GM19351 (cell line): ENCODE measurements around the gene EHBP1.
"Not testable (repeated sequence)": the region's sequence is repeated elsewhere in the genome, so short reads cannot be mapped to it uniquely, and the experiment has no call there.

ENCODE experiments used
- ATAC-seq: cut with Tn5 transposase; IDR thresholded peaks from one replicate; pipeline ENCODE4 v1.9.1; 2021; ENCODE audit warnings: mild to moderate bottlenecking, moderate library complexity; ENCODE audit not compliant: unreplicated experiment

Gene EHBP1

DNA sequence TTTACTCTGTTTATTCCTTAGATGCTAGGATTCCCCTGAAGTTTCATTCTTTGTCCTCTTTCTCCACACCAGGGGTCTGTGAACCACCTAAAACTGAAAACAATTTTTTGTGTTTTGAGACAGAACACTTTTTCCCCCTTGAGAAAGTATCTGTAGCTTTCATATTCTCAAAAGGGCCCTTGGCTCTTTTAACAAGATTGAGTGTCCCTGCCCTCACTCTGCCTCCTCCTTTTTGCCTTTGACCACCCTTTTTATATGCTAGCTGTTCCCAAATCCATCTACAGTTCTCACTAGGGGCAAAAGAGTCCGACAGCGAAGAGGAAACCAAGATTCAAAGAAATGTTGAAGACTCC, 883 bp upstream of the EHBP1 start:
- no peak for ATAC-seq

DNA sequence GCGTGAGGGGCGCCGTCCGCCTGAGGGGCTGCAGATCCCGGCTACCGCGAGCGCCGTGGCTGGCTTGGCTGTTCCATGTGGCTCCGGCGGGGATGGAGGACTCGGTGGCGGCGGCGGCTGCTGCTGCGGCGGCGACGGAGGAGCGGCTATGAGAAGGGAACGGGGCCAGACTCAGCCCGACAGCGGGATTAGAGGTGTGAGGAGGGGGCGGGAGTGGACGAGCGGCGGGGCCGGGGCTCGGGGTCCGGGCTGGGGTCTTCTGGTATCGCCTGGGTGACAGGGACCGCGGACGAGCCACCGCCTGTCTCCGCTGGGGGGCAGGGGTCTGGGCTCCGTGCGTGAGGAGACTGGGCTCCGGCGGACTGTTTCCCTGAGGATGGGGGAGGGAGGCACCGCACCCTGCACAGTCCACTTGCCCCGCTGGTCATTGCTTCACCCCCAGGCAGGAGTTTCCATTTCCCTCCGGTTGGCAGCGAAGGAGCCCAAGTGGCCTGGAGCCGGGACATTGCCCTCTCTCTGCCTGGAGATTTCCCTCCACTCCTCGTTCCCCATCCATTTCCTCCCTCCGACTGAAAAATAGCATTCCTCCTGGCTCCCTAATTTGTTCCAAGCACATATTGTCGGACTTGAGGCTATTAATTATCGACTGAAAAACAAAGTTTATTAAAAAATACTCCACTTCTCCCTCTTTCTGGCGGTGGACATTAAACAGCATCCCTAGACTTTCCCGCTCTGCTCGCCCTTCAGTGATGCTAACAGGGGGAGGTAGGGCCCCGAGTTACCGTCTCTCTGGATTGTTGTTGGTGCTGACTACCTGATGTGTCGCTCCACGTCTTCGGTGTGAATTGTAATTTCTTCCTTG, 577 bp downstream of the EHBP1 start:
- ATAC-seq, result peak; percentile 5

DNA sequence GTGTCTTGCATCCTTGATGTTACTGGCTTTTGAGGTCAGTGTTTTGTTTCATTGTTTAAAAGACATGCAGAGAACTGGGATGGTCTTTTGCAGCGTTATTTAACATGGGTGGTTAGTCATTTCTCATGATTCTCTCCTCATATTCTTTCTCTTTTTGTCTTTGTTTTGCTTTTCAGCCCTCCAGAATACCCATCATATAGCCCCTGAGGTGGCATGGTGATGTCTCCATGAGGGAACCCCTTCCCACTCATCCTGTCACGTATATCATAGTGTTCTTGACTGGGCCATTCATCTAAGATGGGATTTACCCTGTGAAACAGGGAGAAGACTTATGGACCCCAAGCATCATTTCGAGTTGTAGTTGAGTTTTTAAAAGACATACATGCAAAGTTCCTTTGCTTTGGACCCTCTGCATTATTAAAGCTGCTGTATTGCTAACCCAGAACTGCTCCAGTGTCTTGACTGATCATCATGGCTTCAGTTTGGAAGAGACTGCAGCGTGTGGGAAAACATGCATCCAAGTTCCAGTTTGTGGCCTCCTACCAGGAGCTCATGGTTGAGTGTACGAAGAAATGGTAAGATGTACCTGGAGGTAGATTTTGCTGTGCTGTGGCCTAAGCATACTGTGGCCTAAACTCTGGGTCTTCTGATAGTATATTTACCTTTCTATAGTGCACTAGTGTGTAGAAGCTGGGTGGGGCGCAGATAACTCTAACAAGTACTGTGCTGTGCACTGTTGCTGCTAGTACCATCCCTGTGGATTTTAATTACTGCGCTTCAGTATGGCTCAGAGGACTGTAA, 1.4 kb downstream of the EHBP1 start:
- ATAC-seq, result no peak

DNA sequence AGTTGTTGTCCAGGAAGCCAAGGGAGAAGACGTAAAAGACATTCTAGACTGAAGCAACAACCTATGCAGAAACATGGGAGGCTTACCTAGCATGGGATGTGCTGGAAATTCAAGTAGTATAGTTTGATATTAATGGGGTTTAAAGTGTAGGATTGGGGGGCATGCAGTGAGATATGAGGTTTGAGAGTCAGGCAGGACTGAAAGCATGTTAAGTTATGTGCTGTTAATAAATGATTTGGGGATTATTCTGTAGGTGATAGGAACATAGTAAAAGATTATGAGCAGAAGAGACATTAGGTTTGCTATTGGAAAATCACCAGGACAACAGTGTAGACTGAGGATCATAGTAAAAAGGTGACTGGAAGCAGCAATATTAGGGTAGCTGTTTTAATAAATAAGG, 3.2 kb downstream of the EHBP1 start:
- no peak for ATAC-seq

DNA sequence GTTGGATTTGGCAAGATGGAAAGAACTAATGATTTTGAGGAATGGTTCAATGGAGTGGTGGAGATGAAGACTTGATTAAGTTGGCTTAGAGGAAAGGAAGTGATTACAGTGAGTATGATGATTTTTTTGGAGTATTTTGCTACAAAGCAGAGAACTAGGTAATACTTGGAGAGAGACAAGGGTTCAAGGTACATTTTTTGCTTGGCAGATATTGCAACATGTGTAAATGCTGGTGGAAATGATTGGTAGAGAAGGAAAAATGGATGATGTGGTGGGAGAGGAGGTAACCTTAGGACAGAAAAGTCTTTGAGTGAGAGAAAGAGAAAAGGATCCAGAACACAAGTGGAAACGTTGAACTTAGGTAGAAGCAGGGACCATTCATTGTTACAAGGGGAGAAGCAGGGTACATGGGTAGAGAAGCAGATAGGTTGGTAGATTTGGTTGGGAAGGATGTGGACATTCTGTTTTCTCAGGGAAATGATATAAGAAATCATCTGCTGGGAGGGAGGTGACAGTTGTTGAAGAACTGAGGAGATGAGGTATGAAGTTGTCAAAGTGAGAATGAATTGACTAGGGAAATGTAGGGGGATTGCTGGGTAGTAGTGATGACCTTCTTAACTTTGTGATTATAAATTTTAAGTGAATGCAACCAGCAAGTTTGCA, 6.5 kb downstream of the EHBP1 start:
- no peak for ATAC-seq

DNA sequence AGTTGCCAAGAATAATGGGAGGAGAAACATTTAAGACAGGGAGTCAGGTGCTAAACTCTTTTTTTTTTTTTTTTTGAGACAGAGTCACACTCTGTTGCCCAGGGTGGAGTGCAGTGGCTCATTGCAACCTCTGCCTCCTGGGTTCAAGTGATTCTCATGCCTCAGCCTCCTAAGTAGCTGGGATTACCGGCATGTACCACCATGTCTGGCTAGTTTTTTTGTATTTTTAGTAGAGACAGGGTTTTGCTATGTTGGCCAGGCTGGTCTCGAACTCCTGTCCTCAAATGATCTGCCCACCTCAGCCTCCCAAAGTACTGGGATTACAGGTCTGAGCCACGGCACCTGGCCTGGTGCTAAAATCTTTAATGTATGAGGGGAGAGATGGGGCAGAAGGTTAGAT, 7.7 kb downstream of the EHBP1 start:
- ATAC-seq, result not testable (repeated sequence)

DNA sequence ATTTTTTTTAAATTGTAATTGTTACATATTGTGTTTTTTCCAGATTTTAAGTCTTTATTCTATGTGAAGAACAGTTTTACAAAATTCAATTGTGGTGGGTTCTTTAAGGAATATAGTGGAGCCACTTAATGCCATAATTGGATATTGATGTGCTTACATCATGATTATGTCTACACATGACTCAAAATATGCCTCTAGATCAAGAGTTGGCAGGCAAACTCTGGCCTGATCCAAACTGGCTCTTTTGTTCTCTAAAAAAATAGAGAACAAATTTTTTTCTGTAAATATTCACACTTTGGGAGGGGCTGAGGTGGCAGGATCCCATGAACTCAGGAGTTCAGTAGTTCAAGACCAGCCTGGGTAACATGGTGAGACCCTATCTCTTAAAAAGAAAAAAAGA, 8.3 kb downstream of the EHBP1 start:
- no peak for ATAC-seq

DNA sequence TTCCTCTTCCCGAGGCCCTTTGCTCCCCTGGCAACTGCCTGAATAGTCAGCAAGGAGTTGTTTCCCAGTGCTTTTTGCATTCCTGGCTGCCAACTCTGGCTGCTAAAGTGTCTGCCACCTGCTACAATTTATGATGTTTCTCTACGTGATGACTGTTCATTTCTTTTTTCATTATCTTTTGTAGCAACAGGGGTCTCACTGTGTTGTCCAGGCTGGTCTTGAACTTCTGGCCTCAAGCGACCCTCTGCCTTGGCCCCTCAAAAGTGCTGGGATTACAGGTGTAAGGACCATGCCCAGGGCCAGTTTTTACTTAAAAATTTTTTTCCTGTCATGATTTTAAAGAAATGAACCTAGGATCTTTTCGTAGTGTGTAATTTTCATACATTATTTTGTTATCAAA, 11.3 kb downstream of the EHBP1 start:
- no peak for ATAC-seq

DNA sequence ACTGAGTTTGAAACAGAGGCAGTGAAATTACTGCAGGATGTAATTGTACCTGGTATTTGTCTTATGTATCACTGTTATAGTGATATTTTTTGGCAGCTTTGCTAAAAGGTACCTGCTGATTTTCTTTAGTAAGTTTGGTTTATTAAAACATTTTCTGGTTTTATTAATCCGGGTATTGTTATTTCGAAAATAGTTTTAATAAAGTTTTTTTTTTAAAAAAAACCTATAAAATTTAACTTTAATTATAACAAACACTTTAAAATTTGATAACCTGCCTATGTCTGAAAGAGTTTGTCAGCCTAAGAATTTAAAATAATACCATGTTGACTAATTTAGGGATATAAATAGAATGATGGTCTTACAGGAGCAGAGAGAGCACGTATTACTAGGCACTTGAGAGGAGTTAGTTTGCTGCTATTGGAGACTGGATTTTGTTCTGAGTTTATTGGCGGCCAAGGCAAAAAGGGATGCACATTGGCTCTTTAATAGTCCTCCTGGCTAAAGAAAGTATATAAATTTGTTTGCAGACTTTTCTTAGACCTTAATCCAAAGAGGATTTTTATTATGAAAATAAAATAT, 12.1 kb downstream of the EHBP1 start:
- no peak for ATAC-seq

DNA sequence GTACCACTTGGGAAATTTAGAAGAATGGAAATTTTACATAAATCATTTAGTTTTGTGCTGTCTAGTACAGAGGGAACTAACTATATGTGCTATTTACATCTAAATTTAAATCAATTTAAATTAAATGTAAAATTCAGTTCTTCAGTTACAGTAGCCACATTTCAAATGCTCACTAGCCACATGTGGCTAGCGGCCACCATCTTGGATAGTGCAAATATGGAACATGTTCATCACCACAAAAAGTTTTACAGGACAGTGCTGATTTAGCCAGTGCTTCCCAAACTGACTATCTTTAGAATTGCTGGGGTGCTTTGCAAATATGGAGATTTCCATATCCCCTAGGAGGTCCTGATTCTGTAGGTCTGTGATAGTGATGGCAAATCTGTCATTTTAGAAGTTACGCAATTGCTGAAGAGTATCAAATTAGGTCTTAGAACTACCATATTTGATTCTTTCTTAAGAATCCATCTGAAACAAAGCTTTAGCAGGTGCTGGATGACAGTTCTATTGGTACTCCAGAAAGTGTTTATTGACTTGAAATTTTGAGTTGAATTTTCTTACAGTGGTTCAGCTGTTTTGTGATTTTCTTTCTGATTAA, 12.8 kb downstream of the EHBP1 start:
- ATAC-seq, result no peak

DNA sequence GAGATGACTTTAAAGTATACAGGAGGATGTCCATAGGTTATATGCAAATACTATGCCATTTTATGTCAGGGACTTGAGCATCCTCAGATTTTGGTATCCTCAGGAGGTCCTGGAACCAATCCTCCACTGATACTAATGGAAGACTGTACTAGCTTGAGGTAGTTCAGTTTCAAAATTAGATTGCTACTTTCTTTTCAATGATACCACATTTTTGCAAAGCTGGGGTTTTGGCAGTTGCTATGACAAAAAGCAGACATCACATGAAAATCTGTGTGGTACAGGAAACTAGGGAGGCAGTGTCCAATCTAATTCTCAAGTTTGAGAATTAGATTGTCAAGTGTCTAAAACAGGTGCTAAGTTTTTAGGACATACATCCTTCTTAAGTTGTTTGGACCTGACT, 14.2 kb downstream of the EHBP1 start:
- no peak for ATAC-seq

DNA sequence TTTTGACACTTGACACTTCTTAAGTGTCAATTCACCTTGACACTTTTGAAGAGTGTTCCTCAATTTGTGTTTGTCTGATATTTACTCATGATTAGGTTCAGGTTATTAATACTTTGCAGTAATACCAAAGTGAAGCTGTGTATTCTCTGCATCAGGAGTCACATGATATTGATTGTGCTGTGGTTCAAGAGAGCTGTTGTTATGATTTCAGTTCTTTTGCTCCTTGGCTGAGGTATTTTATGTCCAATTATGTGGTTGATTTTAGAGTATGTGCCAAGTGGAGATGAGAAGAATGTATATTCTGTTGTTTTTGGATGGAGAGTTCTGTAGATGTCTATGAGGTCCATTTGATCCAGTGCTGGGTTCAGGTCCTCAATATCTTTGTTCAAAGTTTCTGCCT, 17.2 kb downstream of the EHBP1 start:
- no peak for ATAC-seq

DNA sequence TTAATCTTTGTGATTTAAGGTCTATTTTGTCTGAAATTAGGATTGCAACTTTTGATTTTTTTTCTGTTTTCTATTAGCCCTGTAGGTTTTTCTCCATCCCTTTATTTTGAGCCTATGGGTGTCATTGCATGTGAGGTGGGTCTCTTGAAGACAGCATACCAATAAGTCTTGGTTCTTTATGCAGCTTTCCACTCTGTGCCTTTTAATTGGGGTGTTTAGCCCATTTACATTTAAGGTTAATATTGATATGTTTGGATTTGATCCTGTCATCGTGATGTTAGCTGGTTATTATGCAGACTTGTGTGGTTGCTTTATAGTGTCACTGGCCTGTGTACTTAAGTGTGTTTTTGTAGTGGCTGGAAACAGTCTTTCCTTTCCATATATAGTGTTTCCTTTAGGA, 17.7 kb downstream of the EHBP1 start:
- ATAC-seq, result no peak

DNA sequence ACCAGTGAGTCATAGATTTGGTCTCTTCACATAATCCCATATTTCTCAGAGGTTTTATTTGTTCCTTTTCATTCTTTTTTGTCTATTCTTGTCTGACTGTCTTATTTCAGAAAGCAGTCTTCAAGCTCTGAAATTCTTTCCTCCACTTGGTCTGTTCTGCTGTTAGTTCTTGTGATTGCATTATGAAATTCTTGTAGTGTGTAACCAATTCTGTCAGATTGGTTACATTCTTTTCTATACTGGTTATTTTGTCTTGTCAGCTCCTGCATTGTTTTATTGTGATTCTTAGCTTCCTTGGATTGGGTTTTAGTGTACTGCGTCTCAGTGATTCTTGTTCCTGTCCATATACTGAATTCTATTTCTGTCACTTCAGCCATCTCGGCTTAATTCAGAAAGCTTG, 18.6 kb downstream of the EHBP1 start:
- no peak for ATAC-seq

DNA sequence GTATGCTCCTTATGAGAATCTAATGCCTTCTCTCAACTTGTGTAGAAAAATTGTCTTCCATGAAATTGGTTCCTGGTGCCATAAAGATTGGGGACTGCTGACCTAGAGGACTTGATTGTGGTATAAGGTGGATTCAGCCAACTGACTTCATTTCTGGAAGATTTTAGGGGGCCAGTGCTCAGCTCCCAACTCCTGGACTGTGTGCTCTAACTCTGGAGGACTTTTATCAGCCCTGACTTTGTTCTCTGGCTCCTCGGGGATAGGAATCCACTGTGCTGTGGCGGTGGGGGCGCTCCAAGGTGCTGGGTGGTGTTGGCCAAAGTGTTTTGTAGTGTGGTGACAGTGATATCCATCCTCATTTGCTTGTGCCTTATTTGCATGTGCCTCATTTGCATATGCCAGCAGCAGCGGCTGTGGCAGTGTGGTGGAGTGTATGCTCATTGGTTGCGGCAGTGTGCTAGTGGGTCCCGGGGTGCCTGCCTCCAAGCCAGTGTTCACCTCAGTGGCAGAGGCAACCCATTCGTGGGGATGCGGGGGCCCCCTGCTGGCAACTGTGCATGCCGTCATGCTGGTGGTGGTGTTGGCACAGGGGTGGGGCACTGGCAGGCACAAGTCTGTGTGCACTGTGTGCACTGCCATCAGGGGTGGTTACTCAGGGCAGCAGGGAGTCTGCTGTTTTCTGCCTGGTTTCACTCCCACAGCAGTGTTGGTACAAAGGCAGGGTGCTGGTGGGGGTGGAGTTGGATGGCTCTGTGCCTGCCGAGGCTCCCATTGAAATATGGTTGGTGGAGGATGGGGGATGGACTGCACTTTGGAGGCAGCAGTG, 19.6 kb downstream of the EHBP1 start:
- ATAC-seq, result no peak

DNA sequence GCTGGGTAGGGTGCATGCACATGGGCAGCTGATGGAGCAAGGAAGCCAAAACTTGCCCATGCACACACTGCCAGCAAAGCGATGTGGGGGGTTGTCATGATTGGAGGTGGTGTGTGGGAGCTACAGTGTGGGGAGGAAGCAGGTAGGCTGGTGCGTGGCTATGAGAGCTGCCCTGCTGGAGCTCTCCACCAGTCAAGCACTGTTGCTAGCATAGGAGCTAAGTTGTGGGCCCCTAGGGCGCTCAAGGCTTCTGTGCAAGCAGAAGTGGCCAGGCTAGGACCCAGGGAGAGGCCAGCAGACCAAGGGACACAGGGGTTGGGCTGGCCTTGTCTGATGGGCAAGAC, 20.2 kb downstream of the EHBP1 start:
- no peak for ATAC-seq

DNA sequence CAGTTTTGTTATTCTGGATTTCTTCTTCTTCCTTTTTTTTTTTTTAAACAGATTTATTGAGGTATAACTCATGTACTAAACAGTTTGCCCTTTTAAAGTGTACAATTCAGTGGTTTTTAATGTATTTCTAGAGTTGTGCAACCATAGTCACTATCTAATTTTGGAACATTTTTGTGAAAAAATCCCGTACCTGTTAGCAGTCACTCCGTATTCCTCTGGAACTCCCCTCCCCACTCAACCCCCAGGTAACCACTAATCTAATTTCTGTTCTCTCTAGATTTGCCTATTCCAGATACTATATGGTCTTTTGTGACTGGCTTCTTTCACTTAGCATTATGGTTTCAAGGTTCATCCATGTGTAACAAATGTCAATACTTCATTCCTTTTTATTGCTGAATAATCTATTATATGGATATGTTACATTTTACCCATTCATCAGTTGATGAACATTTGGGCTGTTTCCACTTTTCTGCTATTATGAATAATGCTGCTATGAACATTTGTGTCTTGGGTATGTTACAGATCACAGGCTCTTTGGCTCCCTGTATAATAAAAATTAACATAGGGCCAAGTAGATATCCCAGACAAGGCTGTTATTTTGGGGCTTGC, 21.9 kb downstream of the EHBP1 start:
- ATAC-seq, result no peak

DNA sequence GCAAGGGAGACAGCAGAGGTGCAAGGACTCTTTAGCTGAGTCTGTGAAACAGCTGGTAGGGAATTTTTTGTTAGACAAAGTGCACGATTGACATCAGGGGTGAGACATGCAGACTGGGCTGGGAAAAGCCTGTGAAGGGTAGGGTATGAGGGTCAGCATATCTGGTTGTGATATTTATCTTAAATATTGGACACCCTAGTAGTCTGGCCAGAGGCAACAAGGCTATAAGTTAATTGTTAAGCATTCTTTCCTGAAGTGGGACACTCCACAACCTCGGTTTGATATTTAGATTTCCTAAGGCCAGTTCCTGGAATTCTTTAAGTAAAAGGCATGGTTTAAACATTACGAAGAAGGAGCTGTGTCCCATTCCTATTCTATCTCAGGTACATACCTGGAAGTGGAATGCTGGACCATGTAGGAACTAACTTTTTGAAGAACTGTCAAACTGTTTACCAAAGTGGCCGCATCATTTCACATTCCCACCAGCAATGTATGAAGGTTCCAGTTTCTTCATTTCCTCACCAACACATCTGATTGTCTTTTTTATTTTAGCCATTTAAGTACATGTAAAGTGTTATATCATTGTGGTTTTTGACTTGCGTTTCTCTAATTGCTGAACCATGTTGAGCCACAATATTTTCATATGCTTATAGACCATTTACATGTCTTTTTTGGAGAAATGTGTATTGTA, 22.5 kb downstream of the EHBP1 start:
- no peak for ATAC-seq

DNA sequence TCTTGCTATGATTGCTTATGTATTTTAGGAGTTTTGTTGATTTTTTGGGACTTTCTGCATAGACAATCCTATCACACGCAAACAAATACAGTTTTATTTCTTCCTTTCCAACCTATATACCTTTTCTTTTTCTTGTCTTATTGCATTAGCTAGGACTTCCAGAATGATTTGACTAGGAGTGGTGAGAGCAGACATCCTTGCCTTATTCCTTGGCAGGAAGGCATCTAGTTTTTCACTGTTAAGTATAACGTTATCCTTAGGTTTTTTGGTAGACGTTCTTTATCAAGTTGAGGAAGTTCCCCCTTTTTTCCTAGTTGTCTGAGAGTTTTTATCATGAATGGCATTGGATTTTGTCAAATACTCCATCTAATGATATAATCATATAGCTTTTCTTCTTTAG, 25.8 kb downstream of the EHBP1 start:
- ATAC-seq, result no peak
